GM12875 (cell line): ENCODE results near the gene PREPL.

ENCODE experiments used
- H3K4me3 ChIP-seq: one replicate; pipeline ENCODE4 v1.5.1; 2011; ENCODE audit warnings: low read depth, low read length, control low read depth
- CTCF ChIP-seq: IDR thresholded peaks from 2 replicates; pipeline ENCODE4 v1.5.1; 2011; ENCODE audit warnings: low read depth, mild to moderate bottlenecking, control low read depth, inconsistent platforms, low read length, moderate library complexity, borderline replicate concordance; ENCODE audit not compliant: insufficient read depth

PREPL gene

GRCh38 chr2:44296653-44297052 lies 64.6 kb downstream of the PREPL start:
- TF ChIP-seq CTCF: no peak
- H3K4me3 ChIP-seq: no peak overlapping the region

DNA sequence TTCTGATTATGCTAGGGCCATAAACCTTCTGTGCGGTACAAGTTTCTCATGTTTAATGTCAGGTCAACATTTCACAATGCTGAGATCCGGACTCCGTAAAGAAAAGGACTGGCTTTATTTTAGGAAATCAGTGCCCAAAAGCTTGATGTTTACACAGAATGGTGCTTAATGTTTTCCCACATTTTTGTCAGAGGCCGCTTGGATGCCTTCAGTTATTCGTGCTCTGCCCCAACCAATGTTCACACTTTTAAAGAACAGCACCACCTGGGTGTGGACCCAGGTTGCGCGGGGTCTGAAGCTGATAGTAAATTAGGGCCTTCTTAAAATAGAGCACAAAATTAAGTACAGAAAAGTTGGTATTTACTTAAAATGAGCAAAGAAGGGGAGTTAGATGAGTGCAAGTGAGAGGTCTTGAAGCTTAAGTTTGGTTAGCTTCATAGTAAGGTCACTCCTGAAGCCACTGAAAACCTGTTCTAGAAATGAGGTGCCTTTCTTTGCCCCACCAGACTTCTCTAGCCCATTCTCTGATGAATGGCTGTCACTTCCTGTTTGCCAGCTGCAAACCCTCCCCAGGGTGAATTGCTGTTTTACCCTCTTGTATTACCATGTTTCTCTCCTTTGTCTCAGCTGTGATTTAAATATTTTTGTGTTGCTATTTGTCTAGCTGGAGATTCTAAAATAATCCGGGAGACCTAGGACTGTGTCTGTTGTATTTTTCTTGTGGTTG lies 65.5 kb downstream of the PREPL start:
- TF ChIP-seq CTCF: no peak
- H3K4me3 ChIP-seq: no peak overlapping the region

GRCh38 chr2:44295113-44295512 lies 66.2 kb downstream of the PREPL start:
- TF ChIP-seq CTCF: no peak
- H3K4me3 ChIP-seq: no peak overlapping the region

GRCh38 chr2:44291281-44292248 lies 69.7 kb downstream of the PREPL start:
- H3K4me3 ChIP-seq: no peak overlapping the region
- TF ChIP-seq CTCF: no peak

- no peak for TF ChIP-seq CTCF
- no peak overlapping the region for H3K4me3 ChIP-seq
These were observed 71.0 kb downstream of the PREPL start for GRCh38 chr2:44290261-44290660.

- no peak overlapping the region for H3K4me3 ChIP-seq
- TF ChIP-seq CTCF: no peak
These were observed 74.2 kb downstream of the PREPL start for GRCh38 chr2:44286884-44287638.
